Upper lobe of right lung (tissue), 1 donor: ENCODE data around the gene AMER2. TPM values are rescaled to one million over a fixed set of nuclear protein-coding genes. Genes with fewer than 3 reads are reported as not detected.
"Not testable (repeated sequence)": the region's sequence is repeated elsewhere in the genome, so short reads cannot be mapped to it uniquely, and the experiment has no call there.

Source experiments
- ATAC-seq: fragments of 200-7000 bp; cut with Tn5 transposase; one replicate; pipeline ENCODE4 v1.9.1; 2020; ENCODE audit warnings: mild to moderate bottlenecking, moderate library complexity
- DNase-seq: peaks from one replicate; pipeline ENCODE4 v3.0.0-alpha.2; 2020
- H3K27ac ChIP-seq: fragments of 200-600 bp; one replicate; pipeline ENCODE4 v1.8.0; 2022
- H3K27me3 ChIP-seq: fragments of 200-600 bp; one replicate; pipeline ENCODE4 v1.8.0; 2022; ENCODE audit warnings: mild to moderate bottlenecking
- H3K36me3 ChIP-seq: fragments of 200-600 bp; one replicate; pipeline ENCODE4 v1.8.0; 2022
- H3K4me1 ChIP-seq: fragments of 200-600 bp; one replicate; pipeline ENCODE4 v1.8.0; 2022
- H3K4me3 ChIP-seq: fragments of 200-600 bp; one replicate; pipeline ENCODE4 v1.8.0; 2022; ENCODE audit warnings: mild to moderate bottlenecking
- H3K9me3 ChIP-seq: fragments of 200-600 bp; one replicate; pipeline ENCODE4 v1.8.0; 2022
- intact Hi-C: fragments of 100-400 bp; cut with DNase I; formaldehyde crosslinking; loops from one replicate; pipeline ENCODE4 v1.11.0; 2022
- total RNA-seq: library from RNA; stranded (reverse); fragmentation: NEBNext Ultra II Directional; extraction: Animal tissue kit (Norgen Biotek cat#: 25700); gene quantifications from one replicate; pipeline ENCODE4 v1.2.1, GENCODE V29; 2021
- TF ChIP-seq, protein P1 (sequence below): fragments of 200-600 bp; IDR thresholded peaks from one replicate; pipeline ENCODE4 v1.8.0; 2022; ENCODE audit warnings: antibody characterized with exemption
- donor health status: DM: no; HTN: yes; CAD: no; lungs with severe emphysema.

The AMER2 gene
- total RNA-seq, 1 donor from 2014 or later, result not detected

DNA sequence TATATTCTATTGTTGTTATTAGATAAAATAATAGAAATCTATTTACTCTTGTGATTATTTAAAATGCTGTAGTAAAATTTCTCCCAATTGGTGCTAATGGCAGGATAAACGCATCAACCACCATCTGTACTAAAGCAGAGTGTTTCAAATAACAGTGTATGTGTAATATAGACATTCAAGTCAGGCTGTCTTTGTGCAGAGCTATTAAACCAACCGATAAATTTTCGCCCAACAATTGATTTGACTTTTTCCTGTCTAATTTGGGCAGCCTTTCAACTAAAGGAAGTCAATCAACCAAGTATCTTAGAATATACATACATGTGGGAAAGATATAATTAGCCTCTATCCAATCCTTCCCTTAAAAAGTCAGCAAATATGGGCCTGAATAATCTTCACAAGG, 5.8 kb downstream of the AMER2 start:
- Histone ChIP-seq H3K9me3 (no peaks in the 10 kb centered on the region), H3K27ac (no peak overlapping the region), H3K4me3 (no peak overlapping the region), H3K36me3 (no peaks in the 10 kb centered on the region), H3K27me3 (peaks cover 37% of the 10 kb centered on the region), H3K4me1 (peaks cover 2% of the 10 kb centered on the region)
- ATAC-seq (no peak), DNase-seq (no peak)
- intact Hi-C loops, result no loop called here
- TF ChIP-seq, protein P1, sequence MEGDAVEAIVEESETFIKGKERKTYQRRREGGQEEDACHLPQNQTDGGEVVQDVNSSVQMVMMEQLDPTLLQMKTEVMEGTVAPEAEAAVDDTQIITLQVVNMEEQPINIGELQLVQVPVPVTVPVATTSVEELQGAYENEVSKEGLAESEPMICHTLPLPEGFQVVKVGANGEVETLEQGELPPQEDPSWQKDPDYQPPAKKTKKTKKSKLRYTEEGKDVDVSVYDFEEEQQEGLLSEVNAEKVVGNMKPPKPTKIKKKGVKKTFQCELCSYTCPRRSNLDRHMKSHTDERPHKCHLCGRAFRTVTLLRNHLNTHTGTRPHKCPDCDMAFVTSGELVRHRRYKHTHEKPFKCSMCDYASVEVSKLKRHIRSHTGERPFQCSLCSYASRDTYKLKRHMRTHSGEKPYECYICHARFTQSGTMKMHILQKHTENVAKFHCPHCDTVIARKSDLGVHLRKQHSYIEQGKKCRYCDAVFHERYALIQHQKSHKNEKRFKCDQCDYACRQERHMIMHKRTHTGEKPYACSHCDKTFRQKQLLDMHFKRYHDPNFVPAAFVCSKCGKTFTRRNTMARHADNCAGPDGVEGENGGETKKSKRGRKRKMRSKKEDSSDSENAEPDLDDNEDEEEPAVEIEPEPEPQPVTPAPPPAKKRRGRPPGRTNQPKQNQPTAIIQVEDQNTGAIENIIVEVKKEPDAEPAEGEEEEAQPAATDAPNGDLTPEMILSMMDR, result no peak

DNA sequence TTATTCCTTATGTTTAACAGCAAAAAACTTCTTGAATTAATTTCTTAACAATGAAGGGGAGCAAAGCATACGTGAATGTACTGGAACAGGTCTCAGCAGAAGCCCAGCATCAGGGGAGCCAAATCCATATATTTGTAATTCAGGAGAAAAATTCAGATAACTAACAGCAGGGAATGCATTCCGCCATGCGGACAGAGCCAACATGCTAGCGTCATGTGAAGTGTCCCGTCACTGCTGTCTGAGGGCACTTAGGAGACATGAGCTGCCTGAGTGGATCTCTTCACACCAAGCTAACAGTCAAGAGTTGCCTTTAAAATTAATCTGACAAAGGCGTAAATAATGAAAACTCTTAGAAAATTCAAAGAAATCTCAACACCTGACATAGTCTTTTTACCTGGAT, 6.4 kb downstream of the AMER2 start:
- Histone ChIP-seq H3K4me3 (no peak overlapping the region), H3K27me3 (peaks cover 31% of the 10 kb centered on the region), H3K9me3 (no peaks in the 10 kb centered on the region), H3K27ac (no peak overlapping the region), H3K36me3 (no peaks in the 10 kb centered on the region), H3K4me1 (no peaks in the 10 kb centered on the region)
- TF ChIP-seq, protein P1, result no peak
- DNase-seq (no peak), ATAC-seq (no peak)
- intact Hi-C loops, result no loop called here

DNA sequence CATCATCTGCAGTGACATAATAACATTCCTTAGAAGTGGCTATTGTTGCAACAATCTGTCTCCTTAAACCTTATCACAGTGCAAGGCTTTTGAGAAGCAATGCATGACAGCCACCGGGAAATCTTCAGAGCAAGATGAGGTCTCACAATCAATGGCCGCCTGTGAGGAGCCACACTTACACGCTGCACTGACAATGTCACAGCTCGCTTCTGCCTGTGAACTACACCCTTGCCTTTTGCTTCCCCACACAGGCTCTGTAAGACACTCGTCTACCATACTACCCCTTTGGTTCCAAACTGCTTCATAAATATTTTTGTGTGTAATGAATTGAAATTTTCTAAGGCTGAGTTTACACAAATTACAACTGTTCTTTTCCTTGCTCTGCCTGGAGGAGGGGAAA, 6.9 kb downstream of the AMER2 start:
- intact Hi-C loops, H3K4me1 ChIP-seq, H3K4me3 ChIP-seq, DNase-seq, H3K9me3 ChIP-seq, ATAC-seq, H3K36me3 ChIP-seq, H3K27ac ChIP-seq: not testable (repeated sequence)
- peaks cover 26% of the 10 kb centered on the region for H3K27me3 ChIP-seq

DNA sequence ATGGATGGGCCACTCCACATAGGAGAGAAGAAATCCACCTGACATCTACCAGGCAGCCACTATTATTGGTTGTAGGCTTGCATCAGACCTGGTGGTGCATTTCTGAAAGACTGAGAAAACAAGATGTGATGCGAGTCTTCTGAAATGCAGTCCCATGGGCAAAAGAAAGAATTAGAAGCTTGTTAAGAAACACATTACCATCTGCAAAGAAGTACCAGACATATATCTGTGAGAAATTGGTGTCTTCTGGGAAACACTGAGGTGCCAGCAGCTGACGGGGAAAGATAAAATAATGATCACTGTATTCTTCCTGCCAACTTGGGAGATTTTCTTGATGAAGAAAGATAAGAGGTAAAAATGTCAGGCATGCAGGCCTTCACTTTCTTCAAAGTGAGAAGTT, 14.4 kb downstream of the AMER2 start:
- Histone ChIP-seq H3K27me3 (peaks cover 10% of the 10 kb centered on the region), H3K9me3 (no peaks in the 10 kb centered on the region), H3K4me1 (no peaks in the 10 kb centered on the region), H3K27ac (no peak overlapping the region), H3K36me3 (no peaks in the 10 kb centered on the region), H3K4me3 (no peak overlapping the region)
- TF ChIP-seq, protein P1, result no peak
- intact Hi-C loops, result no loop called here
- no peak for ATAC-seq
- no peak for DNase-seq

DNA sequence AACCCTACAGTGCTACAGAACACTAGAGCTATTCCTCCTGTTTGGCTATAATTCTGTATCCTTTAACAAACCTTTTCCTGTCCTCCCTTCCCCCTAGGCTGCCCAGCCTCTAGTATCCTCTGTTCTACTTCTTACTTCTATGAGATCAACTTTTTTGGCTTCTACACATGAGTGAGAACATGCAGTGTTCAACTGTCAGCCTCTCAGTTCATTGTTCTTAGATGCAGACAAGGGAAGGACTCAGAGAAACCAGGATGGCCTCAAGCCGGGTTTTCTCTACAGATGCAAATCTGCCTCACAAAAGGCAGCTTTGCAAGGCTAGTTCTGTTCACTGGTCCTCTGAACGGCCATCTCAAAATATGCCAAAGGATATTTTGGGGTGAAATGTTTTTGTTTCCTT, 18.4 kb downstream of the AMER2 start:
- no peak for ATAC-seq
- no peaks in the 10 kb centered on the region for H3K9me3 ChIP-seq

DNA sequence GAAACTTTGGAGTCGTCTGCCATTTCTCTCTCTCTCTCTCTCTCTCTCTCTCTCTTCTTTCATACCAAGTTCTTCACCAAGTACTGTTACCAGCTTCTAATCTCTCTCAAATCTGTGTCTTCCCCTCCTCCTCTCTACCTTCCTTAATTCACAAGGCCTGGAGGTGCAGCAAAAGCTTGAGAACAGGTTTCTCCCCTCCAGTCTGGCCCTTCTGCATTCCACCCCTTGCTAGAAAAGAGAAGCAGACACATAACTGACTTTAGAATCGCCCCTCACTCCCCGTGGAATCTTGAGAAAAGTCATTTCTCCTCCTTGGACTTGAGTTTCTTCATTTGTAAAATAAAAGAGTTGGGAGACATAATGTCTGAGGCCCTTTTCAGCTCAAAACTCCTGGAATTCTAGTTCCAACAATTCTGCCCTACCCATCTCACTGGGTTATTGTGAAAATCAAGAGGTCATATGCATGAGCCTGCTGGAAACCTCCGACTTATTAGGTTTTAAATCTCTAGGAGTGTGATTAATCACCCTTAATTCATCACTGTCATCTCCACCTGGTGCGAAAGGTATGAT, 20.4 kb downstream of the AMER2 start:
- peaks cover 3% of the 10 kb centered on the region for H3K27me3 ChIP-seq
- DNase-seq (no peak), ATAC-seq (no peak)

More for the DNA sequence above, 18.4 kb downstream of the AMER2 start:
- no peak for DNase-seq
- H3K27ac ChIP-seq, result no peak overlapping the region
- H3K36me3 ChIP-seq, result no peaks in the 10 kb centered on the region
- no peak overlapping the region for H3K4me3 ChIP-seq
- H3K27me3 ChIP-seq, result peaks cover 3% of the 10 kb centered on the region
- intact Hi-C loops, result no loop called here
- H3K4me1 ChIP-seq, result no peaks in the 10 kb centered on the region
- TF ChIP-seq, protein P1, result no peak

More for the DNA sequence above, 20.4 kb downstream of the AMER2 start:
- Histone ChIP-seq H3K4me1 (no peaks in the 10 kb centered on the region), H3K9me3 (no peaks in the 10 kb centered on the region), H3K4me3 (no peak overlapping the region), H3K27ac (no peak overlapping the region), H3K36me3 (no peaks in the 10 kb centered on the region)
- TF ChIP-seq, protein P1, result no peak
- intact Hi-C loops, result no loop called here
